Hepatocyte (in vitro differentiated cells): ENCODE data around the gene FAM117B. TPM values are rescaled to one million over a fixed set of nuclear protein-coding genes. Genes with fewer than 3 reads are reported as not detected.

Experiments used
- DNase-seq: peaks from one replicate; pipeline ENCODE4 v3.0.0-alpha.2; 2016; ENCODE audit warnings: low spot score
- H2AFZ ChIP-seq: fragments of 200-600 bp; sonication (generic); 2 replicates; pipeline ENCODE4 v1.6.0; 2016; ENCODE audit warnings: antibody characterized with exemption, mild to moderate bottlenecking
- H3K27ac ChIP-seq: fragments of 200-600 bp; sonication (generic); 2 replicates; pipeline ENCODE4 v1.5.1; 2016; ENCODE audit warnings: mild to moderate bottlenecking
- H3K27me3 ChIP-seq: fragments of 200-600 bp; sonication (generic); 2 replicates; pipeline ENCODE4 v1.6.1; 2016
- H3K36me3 ChIP-seq: fragments of 200-600 bp; sonication (generic); replicated peaks from 2 replicates; pipeline ENCODE4 v1.5.1; 2016; ENCODE audit warnings: low read depth; ENCODE audit not compliant: insufficient read depth
- H3K4me1 ChIP-seq: fragments of 200-600 bp; sonication (generic); 2 replicates; pipeline ENCODE4 v1.5.1; 2016; ENCODE audit warnings: mild to moderate bottlenecking, moderate library complexity; ENCODE audit not compliant: insufficient read depth
- H3K4me2 ChIP-seq: fragments of 200-600 bp; sonication (generic); 2 replicates; pipeline ENCODE4 v1.6.0; 2016
- H3K4me3 ChIP-seq: fragments of 200-600 bp; sonication (generic); 2 replicates; pipeline ENCODE4 v1.5.1; 2016; ENCODE audit warnings: mild to moderate bottlenecking
- H3K79me2 ChIP-seq: fragments of 200-600 bp; sonication (generic); 2 replicates; pipeline ENCODE4 v1.6.0; 2017; ENCODE audit warnings: mild to moderate bottlenecking
- H3K9me2 ChIP-seq: fragments of 200-600 bp; sonication (generic); replicated peaks from 2 replicates; pipeline ENCODE4 v1.6.0; 2017; ENCODE audit warnings: mild to moderate bottlenecking; ENCODE audit not compliant: insufficient read depth
- H3K9me3 ChIP-seq: fragments of 200-600 bp; sonication (generic); 2 replicates; pipeline ENCODE4 v1.5.1; 2016; ENCODE audit warnings: low read depth, mild to moderate bottlenecking
- H4K20me1 ChIP-seq: fragments of 200-600 bp; sonication (generic); 2 replicates; pipeline ENCODE4 v1.6.0; 2016; ENCODE audit warnings: mild to moderate bottlenecking; ENCODE audit not compliant: insufficient read depth, poor library complexity, severe bottlenecking
- EZH2 ChIP-seq: fragments of 200-600 bp; sonication (generic); IDR thresholded peaks from 2 replicates; pipeline ENCODE4 v1.6.1; 2016; ENCODE audit warnings: antibody characterized with exemption, mild to moderate bottlenecking, borderline replicate concordance
- EZH2phosphoT487 ChIP-seq: fragments of 200-600 bp; sonication (generic); IDR thresholded peaks from one replicate; pipeline ENCODE4 v1.6.1; 2018; ENCODE audit warnings: antibody characterized with exemption, mild to moderate bottlenecking, low read depth, moderate library complexity; ENCODE audit not compliant: unreplicated experiment, severe bottlenecking
- WGBS: methylation state at CpG from one replicate; pipeline ENCODE4 v1.1.6; 2016; ENCODE audit warnings: low lambda C conversion rate; ENCODE audit errors: missing lambda C conversion rate; 5-methylcytosine and 5-hydroxymethylcytosine counted together
- polyA plus RNA-seq: library from polyadenylated mRNA; unstranded; fragments of >200 nt; fragmentation: Nextera tagmentation; extraction: Ambion mirVana; gene quantifications from 2 replicates; pipeline ENCODE4 v1.2.1, GENCODE V29; 2016
- total RNA-seq: library from RNA; depleted of rRNA; stranded (reverse); fragments of >200 nt; gene quantifications from 2 replicates; pipeline ENCODE4 v1.2.3, GENCODE V29; 2014
- TF ChIP-seq, protein P1 (sequence below): fragments of 200-600 bp; sonication (generic); IDR thresholded peaks from 2 replicates; pipeline ENCODE4 v1.5.1; 2016; ENCODE audit warnings: antibody characterized with exemption, mild to moderate bottlenecking; ENCODE audit not compliant: poor library complexity

FAM117B gene
- total and polyA plus RNA-seq, 2 experiments from 2014 or later: 9.0 to 13.8 TPM

DNA sequence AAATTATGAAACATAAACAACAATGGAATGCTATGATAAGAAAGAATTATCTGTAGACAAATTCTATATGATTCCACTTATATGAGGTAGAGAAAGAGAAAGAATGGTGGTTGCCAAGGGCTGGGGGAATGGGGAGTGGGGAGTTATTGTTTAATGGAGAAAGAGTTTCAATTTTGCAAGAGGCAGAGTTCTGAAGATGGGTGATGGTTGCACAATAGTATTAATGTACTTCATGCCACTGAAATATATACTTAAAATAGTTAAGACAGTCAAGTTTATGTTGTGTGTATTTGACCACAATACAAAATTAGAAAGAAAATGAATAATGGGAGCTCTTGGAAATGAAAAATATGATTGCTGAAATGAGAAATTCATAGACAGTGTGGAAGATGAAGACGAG is 22.6 kb upstream of the FAM117B start:
- Histone ChIP-seq H3K4me2 (no peak overlapping the region), H3K27me3 (no peaks in the 10 kb centered on the region), H3K4me1 (peaks cover 2% of the 10 kb centered on the region), H4K20me1 (no peaks in the 10 kb centered on the region), H2AFZ (no peak overlapping the region), H3K9me3 (no peaks in the 10 kb centered on the region), H3K36me3 (no peaks in the 10 kb centered on the region), H3K9me2 (no peaks in the 10 kb centered on the region), H3K79me2 (no peaks in the 10 kb centered on the region), H3K4me3 (no peak overlapping the region), H3K27ac (no peak overlapping the region)
- WGBS: 97% methylated on average over 1 of the region's 1 CpG
- TF ChIP-seq EZH2 (no peak), EZH2phosphoT487 (no peak)
- TF ChIP-seq, protein P1, sequence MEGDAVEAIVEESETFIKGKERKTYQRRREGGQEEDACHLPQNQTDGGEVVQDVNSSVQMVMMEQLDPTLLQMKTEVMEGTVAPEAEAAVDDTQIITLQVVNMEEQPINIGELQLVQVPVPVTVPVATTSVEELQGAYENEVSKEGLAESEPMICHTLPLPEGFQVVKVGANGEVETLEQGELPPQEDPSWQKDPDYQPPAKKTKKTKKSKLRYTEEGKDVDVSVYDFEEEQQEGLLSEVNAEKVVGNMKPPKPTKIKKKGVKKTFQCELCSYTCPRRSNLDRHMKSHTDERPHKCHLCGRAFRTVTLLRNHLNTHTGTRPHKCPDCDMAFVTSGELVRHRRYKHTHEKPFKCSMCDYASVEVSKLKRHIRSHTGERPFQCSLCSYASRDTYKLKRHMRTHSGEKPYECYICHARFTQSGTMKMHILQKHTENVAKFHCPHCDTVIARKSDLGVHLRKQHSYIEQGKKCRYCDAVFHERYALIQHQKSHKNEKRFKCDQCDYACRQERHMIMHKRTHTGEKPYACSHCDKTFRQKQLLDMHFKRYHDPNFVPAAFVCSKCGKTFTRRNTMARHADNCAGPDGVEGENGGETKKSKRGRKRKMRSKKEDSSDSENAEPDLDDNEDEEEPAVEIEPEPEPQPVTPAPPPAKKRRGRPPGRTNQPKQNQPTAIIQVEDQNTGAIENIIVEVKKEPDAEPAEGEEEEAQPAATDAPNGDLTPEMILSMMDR: no peak
- no peak for DNase-seq

DNA sequence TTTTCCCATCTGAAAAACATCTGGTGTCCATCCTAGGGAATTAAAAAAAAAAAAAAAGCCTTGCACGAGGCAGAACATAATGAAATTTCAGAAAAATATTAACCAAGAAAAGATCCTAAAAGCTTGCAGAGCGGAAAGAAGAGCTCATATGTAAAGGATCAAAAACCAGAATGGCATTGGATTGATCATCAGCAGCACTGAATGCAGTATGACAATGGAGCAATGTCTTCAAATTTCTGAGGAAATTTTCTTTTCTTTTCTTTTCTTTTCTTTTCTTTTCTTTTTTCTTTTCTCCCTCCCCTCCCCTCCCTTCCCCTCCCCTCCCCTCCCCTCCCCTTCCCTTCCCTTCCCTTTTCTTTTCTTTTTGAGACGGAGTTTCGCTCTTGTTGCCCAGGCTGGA is 21.3 kb upstream of the FAM117B start:
- Histone ChIP-seq H2AFZ (no peak overlapping the region), H3K4me3 (no peak overlapping the region), H3K27me3 (no peaks in the 10 kb centered on the region), H3K4me1 (peaks cover 2% of the 10 kb centered on the region), H3K79me2 (no peaks in the 10 kb centered on the region), H3K4me2 (no peak overlapping the region), H3K36me3 (no peaks in the 10 kb centered on the region), H4K20me1 (no peaks in the 10 kb centered on the region), H3K9me3 (no peaks in the 10 kb centered on the region), H3K9me2 (no peaks in the 10 kb centered on the region), H3K27ac (no peak overlapping the region)
- DNase-seq: no peak
- TF ChIP-seq EZH2phosphoT487 (no peak), EZH2 (no peak)
- TF ChIP-seq, protein P1: no peak
- WGBS: 79% methylated on average over 4 of the region's 4 CpGs

DNA sequence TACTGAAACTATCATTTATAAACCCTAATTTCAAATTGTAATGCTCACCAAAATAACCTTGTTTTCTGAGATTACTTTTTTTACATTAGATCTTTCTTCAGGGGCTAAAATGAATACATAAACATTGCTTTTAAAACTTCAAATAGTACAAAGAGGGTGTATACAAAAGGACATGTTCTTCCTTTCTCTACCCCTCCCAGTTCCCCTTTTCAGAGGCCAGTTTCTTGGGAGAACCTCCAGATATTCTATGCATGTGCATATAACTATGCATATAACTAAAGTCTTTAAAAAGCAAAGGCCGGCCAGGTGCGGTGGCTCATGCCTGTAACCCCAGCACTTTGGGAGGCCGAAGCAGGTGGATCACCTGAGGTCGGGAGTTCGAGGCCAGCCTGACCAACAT is 10.6 kb upstream of the FAM117B start:
- Histone ChIP-seq H3K79me2 (no peaks in the 10 kb centered on the region), H3K9me2 (no peaks in the 10 kb centered on the region), H2AFZ (no peak overlapping the region), H3K9me3 (no peaks in the 10 kb centered on the region), H3K4me2 (no peak overlapping the region), H3K4me3 (no peak overlapping the region), H4K20me1 (no peaks in the 10 kb centered on the region), H3K27ac (no peak overlapping the region), H3K27me3 (no peaks in the 10 kb centered on the region), H3K36me3 (no peaks in the 10 kb centered on the region), H3K4me1 (no peaks in the 10 kb centered on the region)
- TF ChIP-seq EZH2: no peak
- no peak for TF ChIP-seq EZH2phosphoT487
- 96% methylated on average over 5 of the region's 5 CpGs for WGBS
- DNase-seq: no peak

DNA sequence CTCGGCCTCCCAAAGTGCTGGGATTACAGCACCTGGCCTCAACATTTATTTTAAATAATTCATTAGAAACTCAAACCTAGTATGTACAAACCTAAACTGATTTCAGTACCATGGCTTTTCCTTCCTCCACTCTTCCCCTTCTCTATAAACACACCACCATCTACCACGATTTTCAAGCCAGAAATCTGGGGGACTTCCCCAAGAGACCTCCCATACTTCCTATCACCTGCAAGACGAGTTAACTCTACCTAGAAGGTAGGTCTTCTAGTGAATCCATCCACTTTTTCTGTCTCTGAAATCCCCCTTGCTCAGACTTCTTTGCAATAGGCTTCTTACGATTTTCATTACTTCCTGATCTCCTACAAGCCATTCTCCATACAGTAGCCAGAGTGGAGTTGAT is 7.7 kb upstream of the FAM117B start:
- Histone ChIP-seq H3K9me2 (no peaks in the 10 kb centered on the region), H3K27ac (no peak overlapping the region), H4K20me1 (no peaks in the 10 kb centered on the region), H3K4me1 (no peaks in the 10 kb centered on the region), H3K79me2 (no peaks in the 10 kb centered on the region), H3K27me3 (no peaks in the 10 kb centered on the region), H3K4me2 (no peak overlapping the region), H3K4me3 (no peak overlapping the region), H3K9me3 (no peaks in the 10 kb centered on the region), H2AFZ (no peak overlapping the region), H3K36me3 (no peaks in the 10 kb centered on the region)
- TF ChIP-seq EZH2: no peak
- TF ChIP-seq EZH2phosphoT487: no peak
- TF ChIP-seq, protein P1: no peak
- WGBS: 83% methylated on average over 4 of the region's 4 CpGs
- DNase-seq: no peak
